ENCODE results near the gene CDX1. TPM values are rescaled to one million over a fixed set of nuclear protein-coding genes. Genes with fewer than 3 reads are reported as not detected.

Gene CDX1
- not detected for total RNA-seq

DNA sequence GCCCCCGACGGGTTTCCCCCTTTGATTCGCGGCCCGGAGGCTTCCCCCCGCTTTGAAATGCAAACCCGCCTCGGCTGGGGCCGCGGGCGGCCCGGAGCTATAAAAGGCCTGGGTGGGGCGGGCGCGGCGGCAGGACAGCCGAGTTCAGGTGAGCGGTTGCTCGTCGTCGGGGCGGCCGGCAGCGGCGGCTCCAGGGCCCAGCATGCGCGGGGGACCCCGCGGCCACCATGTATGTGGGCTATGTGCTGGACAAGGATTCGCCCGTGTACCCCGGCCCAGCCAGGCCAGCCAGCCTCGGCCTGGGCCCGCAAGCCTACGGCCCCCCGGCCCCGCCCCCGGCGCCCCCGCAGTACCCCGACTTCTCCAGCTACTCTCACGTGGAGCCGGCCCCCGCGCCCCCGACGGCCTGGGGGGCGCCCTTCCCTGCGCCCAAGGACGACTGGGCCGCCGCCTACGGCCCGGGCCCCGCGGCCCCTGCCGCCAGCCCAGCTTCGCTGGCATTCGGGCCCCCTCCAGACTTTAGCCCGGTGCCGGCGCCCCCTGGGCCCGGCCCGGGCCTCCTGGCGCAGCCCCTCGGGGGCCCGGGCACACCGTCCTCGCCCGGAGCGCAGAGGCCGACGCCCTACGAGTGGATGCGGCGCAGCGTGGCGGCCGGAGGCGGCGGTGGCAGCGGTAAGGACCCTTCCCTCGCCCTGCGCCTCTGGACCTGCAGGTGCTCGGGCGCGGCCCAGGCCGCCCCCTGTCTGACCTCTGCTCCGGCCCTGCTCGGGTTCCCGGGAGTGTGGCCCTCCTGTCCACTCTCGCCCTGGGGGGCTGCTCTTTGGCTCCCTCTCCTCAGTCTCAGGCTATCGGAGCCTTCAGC is at the start of gene CDX1:
TSS of gene CDX1 (plus strand) at position 129 of the 862 bp plus-strand sequence. CDS start at position 228, 99 bp downstream.
- H3K27ac ChIP-seq, result no peak within 1 kb of the TSS
- no peak within 1 kb of the TSS for H3K4me3 ChIP-seq
- no peak for DNase-seq (ENCODE audit: low spot score)
- no peaks in the 10 kb centered on the region for H3K27me3 ChIP-seq
- TF ChIP-seq, protein P1, sequence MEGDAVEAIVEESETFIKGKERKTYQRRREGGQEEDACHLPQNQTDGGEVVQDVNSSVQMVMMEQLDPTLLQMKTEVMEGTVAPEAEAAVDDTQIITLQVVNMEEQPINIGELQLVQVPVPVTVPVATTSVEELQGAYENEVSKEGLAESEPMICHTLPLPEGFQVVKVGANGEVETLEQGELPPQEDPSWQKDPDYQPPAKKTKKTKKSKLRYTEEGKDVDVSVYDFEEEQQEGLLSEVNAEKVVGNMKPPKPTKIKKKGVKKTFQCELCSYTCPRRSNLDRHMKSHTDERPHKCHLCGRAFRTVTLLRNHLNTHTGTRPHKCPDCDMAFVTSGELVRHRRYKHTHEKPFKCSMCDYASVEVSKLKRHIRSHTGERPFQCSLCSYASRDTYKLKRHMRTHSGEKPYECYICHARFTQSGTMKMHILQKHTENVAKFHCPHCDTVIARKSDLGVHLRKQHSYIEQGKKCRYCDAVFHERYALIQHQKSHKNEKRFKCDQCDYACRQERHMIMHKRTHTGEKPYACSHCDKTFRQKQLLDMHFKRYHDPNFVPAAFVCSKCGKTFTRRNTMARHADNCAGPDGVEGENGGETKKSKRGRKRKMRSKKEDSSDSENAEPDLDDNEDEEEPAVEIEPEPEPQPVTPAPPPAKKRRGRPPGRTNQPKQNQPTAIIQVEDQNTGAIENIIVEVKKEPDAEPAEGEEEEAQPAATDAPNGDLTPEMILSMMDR (IDR thresholded peaks at IDR 0.05), result no peak
- H3K4me1 ChIP-seq, result peaks cover 0 to 34% of the 10 kb centered on the region in 2 donors
- no peaks in the 10 kb centered on the region for H3K36me3 ChIP-seq
- no peaks in the 10 kb centered on the region for H3K9me3 ChIP-seq

DNA sequence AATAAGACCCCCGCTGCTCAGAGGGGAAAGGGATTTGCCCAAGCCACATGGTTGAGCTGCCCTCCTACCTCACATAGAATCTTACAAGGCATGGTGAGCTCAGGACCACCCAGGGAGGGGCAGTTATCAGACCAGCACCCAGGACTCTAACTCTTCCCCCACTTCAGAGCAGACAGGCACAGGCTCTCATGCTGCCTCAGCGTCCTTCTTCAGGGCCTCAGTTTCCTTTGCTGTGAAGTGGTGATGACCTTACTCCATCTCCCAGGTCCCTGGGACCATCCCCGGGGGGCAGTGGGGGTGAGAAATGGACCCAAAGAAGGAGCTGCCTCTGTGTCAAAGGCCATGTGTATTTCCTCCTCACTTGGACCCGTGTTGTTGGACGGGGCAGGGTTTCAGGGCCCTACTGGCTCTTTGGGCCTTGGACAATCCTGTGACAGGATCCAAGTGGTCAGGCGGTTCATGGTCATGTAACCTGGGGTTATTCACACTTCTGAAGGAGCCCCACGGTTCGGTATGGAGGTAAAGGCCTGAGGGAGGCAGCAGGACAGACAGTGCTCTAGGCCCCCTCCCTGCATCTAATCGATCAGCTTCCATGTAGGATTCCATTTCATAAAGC is 48.5 kb upstream of the CDX1 start:
- TF ChIP-seq, protein P1 (IDR thresholded peaks at IDR 0.05), result no peak
- H3K4me1 ChIP-seq, result peaks cover 0 to 14% of the 10 kb centered on the region in 2 donors
- no peaks in the 10 kb centered on the region for H3K9me3 ChIP-seq
- no peak overlapping the region for H3K27ac ChIP-seq
- H3K27me3 ChIP-seq, result no peaks in the 10 kb centered on the region
- DNase-seq (ENCODE audit: low spot score), result no peak
- no peak overlapping the region for H3K4me3 ChIP-seq
- peaks cover 63% of the 10 kb centered on the region for H3K36me3 ChIP-seq

DNA sequence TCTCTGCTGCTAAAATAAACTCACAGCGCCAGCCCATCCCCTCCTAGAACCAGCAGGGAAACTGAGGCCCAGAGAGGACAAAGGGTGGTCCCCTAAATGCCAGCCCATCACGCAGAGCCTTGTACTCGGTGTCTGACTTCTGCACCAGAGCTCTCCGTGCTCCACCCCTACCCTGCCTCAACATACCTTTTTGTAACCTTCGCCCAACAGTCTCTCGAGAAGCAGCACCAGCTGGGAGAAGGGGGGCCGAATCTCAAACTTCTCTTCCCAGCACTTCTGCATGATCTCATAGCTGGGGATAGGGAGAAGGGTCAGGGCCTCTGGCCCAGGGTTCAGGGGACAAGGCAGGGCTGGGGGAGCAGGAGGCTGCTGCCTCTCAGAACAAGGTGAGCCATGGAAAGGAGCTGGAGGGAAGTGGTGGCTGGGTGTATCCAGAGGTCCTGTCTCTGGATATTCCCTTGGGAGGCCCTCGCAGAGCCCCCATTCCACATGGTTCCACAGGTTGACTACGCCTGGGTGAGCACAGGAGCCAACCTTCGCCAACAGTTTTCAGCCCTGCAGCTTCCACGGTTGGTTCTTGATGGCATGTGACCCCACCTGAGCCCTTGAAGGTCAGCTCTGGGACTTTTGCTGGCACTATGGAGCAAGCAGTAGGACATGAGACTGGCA is 47.9 kb upstream of the CDX1 start:
- no peak overlapping the region for H3K27ac ChIP-seq
- no peaks in the 10 kb centered on the region for H3K27me3 ChIP-seq
- H3K9me3 ChIP-seq, result no peaks in the 10 kb centered on the region
- peaks cover 69% of the 10 kb centered on the region for H3K36me3 ChIP-seq
- no peak for DNase-seq (ENCODE audit: low spot score)
- TF ChIP-seq, protein P1 (IDR thresholded peaks at IDR 0.05), result no peak
- H3K4me1 ChIP-seq, result peaks cover 0 to 8% of the 10 kb centered on the region in 2 donors
- H3K4me3 ChIP-seq, result no peak overlapping the region

DNA sequence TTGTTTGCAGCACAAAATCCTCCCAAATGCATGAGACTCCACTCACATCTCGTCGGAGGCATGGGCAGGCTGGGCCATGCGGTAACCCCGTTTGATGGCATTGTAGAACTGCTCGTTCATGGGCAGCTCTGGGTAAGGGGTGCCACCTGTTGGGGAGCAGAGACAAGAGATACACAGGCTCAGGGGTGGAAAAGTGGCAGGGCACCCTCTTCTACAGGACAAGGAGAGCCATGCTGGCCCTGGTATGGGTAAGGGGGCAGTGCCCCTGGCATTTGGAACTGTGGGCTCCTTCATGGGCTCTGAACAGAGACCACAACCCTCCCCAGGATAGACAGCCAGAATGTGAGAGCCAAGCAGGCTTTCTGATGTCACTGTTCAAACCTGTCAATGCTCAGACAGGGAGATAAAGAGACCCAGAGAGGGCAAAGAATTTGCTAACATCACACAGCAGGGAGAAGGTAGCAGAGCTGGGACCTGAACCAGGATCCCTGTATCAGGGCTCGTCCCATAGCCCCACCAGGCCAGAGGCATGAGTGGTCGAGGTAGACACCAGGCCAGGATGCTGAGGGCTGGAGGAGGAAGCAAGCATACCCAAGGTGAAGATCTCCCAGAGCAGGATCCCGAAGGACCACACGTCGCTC is 47.0 kb upstream of the CDX1 start:
- Histone ChIP-seq H3K4me3 (no peak overlapping the region), H3K4me1 (peaks cover 0 to 8% of the 10 kb centered on the region in 2 donors), H3K9me3 (no peaks in the 10 kb centered on the region), H3K27me3 (no peaks in the 10 kb centered on the region), H3K27ac (no peak overlapping the region), H3K36me3 (peaks cover 78% of the 10 kb centered on the region)
- no peak for DNase-seq (ENCODE audit: low spot score)
- TF ChIP-seq, protein P1 (IDR thresholded peaks at IDR 0.05), result no peak

DNA sequence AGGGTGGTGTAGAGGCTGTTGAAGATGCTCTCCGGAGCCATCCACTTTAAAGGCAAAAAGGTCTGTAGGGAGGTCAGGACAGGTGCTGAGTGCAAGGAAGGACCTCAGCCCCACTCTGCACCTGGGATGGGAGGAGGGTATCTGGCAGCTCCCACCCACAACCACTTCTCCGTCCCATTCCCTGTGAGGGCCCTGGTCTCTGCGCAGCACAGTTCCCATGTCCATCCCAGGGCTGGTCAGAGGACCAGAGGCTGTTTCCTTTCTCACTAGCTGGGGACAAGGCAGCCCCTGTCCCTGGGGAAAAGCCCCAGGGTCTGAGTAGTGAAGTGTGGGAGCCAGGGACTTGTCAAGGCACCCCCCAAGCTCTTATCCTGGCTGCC is 46.5 kb upstream of the CDX1 start:
- DNase-seq (ENCODE audit: low spot score), result no peak
- Histone ChIP-seq H3K27me3 (no peaks in the 10 kb centered on the region), H3K4me1 (peaks cover 0 to 5% of the 10 kb centered on the region in 2 donors), H3K4me3 (no peak overlapping the region), H3K27ac (no peak overlapping the region), H3K9me3 (no peaks in the 10 kb centered on the region), H3K36me3 (peaks cover 83% of the 10 kb centered on the region)
- TF ChIP-seq, protein P1 (IDR thresholded peaks at IDR 0.05), result no peak
